Kidney (tissue), 14 donors: Measurements from ENCODE around the gene DNAH3. TPM values are rescaled to one million over a fixed set of nuclear protein-coding genes. Genes with fewer than 3 reads are reported as not detected.

Source experiments
- DNase-seq, 5 donors: peaks; one replicate each; pipeline ENCODE4 v3.0.0-alpha.2; 2013 to 2020
- FAIRE-seq: peaks from 2 replicates; lab custom pipeline; 2012; peaks lifted over from hg19 to GRCh38; lab: Jason Lieb, UNC
- H3K27ac ChIP-seq, 2 donors: one replicate each; pipeline ENCODE4 v1.7.0; 2013; ENCODE audit warnings: low read depth in 2 of 2, low read length in 2 of 2, inconsistent platforms in 1 of 2
- H3K27me3 ChIP-seq: one replicate; pipeline ENCODE4 v1.7.1; 2013; ENCODE audit warnings: low read length, inconsistent platforms; ENCODE audit not compliant: control insufficient read depth, insufficient read depth
- H3K36me3 ChIP-seq, 3 donors: one replicate each; pipeline versions ENCODE4 v1.7.0 to v1.7.1; 2013; ENCODE audit warnings: low read length in 3 of 3, control low read depth in 1 of 3, inconsistent platforms in 1 of 3; ENCODE audit not compliant: insufficient read depth in 3 of 3, control insufficient read depth in 2 of 3
- H3K4me1 ChIP-seq, 3 donors: one replicate each; pipeline versions ENCODE4 v1.7.0 to v1.7.1; 2013; ENCODE audit warnings: low read length in 3 of 3, inconsistent platforms in 1 of 3, low read depth in 1 of 3; ENCODE audit not compliant: control insufficient read depth in 2 of 3, insufficient read depth in 2 of 3
- H3K4me3 ChIP-seq, 3 donors: one replicate each; pipeline versions ENCODE4 v1.7.0 to v1.8.1; 2013; ENCODE audit warnings: low read length in 3 of 3, control low read depth in 1 of 3, inconsistent platforms in 1 of 3
- H3K9ac ChIP-seq, 3 donors: one replicate each; pipeline versions ENCODE4 v1.7.0 to v1.7.1; 2013; ENCODE audit warnings: low read length in 3 of 3, control low read depth in 1 of 3, inconsistent platforms in 1 of 3
- H3K9me3 ChIP-seq, 3 donors: one replicate each; pipeline versions ENCODE4 v1.7.0 to v1.7.1; 2013; ENCODE audit warnings: low read length in 3 of 3, control low read depth in 1 of 3, inconsistent platforms in 1 of 3; ENCODE audit not compliant: control insufficient read depth in 2 of 3, insufficient read depth in 1 of 3
- intact Hi-C: fragments of 100-400 bp; cut with DNase I; formaldehyde crosslinking; loops from one replicate; pipeline ENCODE4 v1.11.1; 2022
- polyA plus RNA-seq: library from polyadenylated mRNA; stranded (reverse); fragments of 350-450 nt; fragmentation: Illumina TruSeq; extraction: RNeasy Lipid Tissue Mini Kit (QIAGEN cat#74804); gene quantifications from one replicate; pipeline ENCODE4 v1.2.3, GENCODE V29; 2014; ENCODE audit warnings: low read depth, low replicate concordance; ENCODE audit not compliant: insufficient read depth
- total RNA-seq: library from RNA; stranded (reverse); fragmentation: NEBNext Ultra II Directional; extraction: Animal tissue kit (Norgen Biotek cat#: 25700); gene quantifications from one replicate; pipeline ENCODE4 v1.2.1, GENCODE V29; 2021
- TF ChIP-seq, protein P1 (sequence below): IDR thresholded peaks from 3 replicates; pipeline ENCODE4 v1.5.1; 2012; ENCODE audit warnings: mild to moderate bottlenecking, moderate library complexity, borderline replicate concordance; ENCODE audit not compliant: insufficient read depth; ENCODE audit errors: extremely low read depth
- donor health status: control.
- donor health status: control.
- donor health status: control.
- donor health status: control.
- donor health status: control.
- donor health status: DM: yes; HTN: yes; CAD: no.
- donor health status: Normal renal cell carcinoma (clear cell type).

DNAH3 gene
- total and polyA plus RNA-seq, 2 donors from 2014 or later: 0.19 to 0.57 TPM

DNA sequence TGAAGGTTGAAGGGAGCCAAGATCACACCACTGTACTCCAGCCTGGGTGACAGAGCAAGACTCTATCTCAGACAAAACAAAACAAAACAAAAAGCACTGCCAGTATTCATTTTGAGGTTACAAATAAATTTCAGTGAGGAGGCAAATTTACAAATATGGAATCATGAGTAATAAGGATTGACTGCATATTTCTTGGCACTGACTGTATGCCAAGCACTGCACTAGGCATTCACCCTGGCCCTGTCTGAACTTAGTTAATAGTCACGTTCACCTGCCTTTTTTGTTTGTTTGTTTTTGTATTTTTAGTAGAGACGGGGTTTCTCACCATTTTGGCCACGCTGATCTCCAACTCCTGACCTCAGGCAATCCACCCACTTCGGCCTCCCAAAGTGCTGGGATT is 12.9 kb upstream of the DNAH3 start:
- Histone ChIP-seq H3K4me3 (no peak overlapping the region), H3K36me3 (peaks cover 2 to 5% (median 2%) of the 10 kb centered on the region in 3 donors), H3K27me3 (no peaks in the 10 kb centered on the region), H3K9me3 (no peaks in the 10 kb centered on the region), H3K9ac (no peak overlapping the region), H3K27ac (no peak overlapping the region), H3K4me1 (peaks cover 0 to 17% (median 12%) of the 10 kb centered on the region in 3 donors)
- FAIRE-seq: no peak
- TF ChIP-seq, protein P1, sequence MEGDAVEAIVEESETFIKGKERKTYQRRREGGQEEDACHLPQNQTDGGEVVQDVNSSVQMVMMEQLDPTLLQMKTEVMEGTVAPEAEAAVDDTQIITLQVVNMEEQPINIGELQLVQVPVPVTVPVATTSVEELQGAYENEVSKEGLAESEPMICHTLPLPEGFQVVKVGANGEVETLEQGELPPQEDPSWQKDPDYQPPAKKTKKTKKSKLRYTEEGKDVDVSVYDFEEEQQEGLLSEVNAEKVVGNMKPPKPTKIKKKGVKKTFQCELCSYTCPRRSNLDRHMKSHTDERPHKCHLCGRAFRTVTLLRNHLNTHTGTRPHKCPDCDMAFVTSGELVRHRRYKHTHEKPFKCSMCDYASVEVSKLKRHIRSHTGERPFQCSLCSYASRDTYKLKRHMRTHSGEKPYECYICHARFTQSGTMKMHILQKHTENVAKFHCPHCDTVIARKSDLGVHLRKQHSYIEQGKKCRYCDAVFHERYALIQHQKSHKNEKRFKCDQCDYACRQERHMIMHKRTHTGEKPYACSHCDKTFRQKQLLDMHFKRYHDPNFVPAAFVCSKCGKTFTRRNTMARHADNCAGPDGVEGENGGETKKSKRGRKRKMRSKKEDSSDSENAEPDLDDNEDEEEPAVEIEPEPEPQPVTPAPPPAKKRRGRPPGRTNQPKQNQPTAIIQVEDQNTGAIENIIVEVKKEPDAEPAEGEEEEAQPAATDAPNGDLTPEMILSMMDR: no peak
- intact Hi-C loops: no loop called here
- no peak for DNase-seq

DNA sequence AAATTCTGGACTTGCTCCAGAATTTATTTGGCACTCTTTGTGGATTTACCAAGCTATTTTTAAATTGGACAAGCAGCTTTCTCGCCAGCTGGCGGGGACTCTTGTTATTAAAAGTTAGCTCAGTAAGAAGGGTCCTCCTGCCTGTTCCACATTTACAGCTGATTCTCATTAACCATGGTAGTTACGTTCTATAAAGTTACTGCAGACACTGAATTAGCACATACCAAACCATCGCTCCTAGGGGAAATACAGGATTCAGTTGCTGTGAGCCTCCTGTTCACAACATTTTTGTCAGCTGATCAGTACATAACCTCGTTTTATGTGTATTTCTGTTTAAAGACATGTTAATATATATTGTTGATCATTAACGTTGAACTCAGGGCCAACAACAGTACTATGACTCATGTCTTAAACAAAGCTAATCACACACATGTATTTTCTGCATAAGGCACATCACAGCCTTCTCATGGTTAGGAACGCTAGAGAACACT is 12.1 kb upstream of the DNAH3 start:
- Histone ChIP-seq H3K9ac (no peak overlapping the region), H3K9me3 (no peaks in the 10 kb centered on the region), H3K4me3 (peak overlapping the region in 1 of 3 donors; percentile 25), H3K36me3 (peaks cover 2 to 5% (median 2%) of the 10 kb centered on the region in 3 donors), H3K4me1 (peaks cover 0 to 23% (median 16%) of the 10 kb centered on the region in 3 donors), H3K27ac (peak overlapping the region in 1 of 2 donors; percentile 38), H3K27me3 (no peaks in the 10 kb centered on the region)
- TF ChIP-seq, protein P1: no peak
- FAIRE-seq: no peak
- peak in 1 of 5 donors; percentile 59 for DNase-seq
- intact Hi-C loops: no loop called here

GRCh38 chr16:21161211-21161610 is 10.6 kb upstream of the DNAH3 start:
- no peak overlapping the region for H3K4me3 ChIP-seq
- H3K9me3 ChIP-seq: no peaks in the 10 kb centered on the region
- DNase-seq (no peak), FAIRE-seq (no peak)
- TF ChIP-seq, protein P1: no peak
- no peak overlapping the region for H3K27ac ChIP-seq
- peaks cover 0 to 2% (median 2%) of the 10 kb centered on the region in 3 donors for H3K36me3 ChIP-seq
- H3K4me1 ChIP-seq: peaks cover 0 to 23% (median 21%) of the 10 kb centered on the region in 3 donors
- no peaks in the 10 kb centered on the region for H3K27me3 ChIP-seq
- no peak overlapping the region for H3K9ac ChIP-seq
- intact Hi-C loops: no loop called here

DNA sequence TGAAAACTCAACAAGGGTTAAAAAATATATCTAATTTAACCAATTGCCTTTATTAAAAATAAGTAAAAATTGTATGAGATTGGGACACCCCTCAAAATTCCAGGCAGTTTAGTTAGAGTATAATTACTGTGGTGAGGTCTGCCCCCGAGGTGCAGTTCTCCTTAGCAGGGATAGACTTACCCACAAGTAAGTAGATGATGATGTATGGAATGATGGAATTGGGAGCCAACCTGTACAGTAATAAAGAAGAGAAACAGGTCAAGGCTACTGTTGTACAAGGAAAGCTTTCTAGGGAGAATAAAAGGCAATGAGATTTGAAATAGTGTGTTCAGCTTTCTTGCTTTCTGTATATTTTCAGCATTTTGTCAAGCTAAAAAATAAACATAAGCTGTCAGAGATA is 9.6 kb upstream of the DNAH3 start:
- Histone ChIP-seq H3K27me3 (no peaks in the 10 kb centered on the region), H3K36me3 (peaks cover 0 to under 1% (median under 1%) of the 10 kb centered on the region in 3 donors), H3K4me3 (no peak overlapping the region), H3K27ac (no peak overlapping the region), H3K4me1 (peaks cover 0 to 23% (median 21%) of the 10 kb centered on the region in 3 donors), H3K9ac (no peak overlapping the region), H3K9me3 (no peaks in the 10 kb centered on the region)
- FAIRE-seq (no peak), DNase-seq (no peak)
- intact Hi-C loops: no loop called here
- TF ChIP-seq, protein P1: no peak
